IMR-90 (cell line): ENCODE data around the gene ACSBG1. TPM values are rescaled to one million over a fixed set of nuclear protein-coding genes. Genes with fewer than 3 reads are reported as not detected.

Experiments used
- ATAC-seq: fragments of 200-7000 bp; cut with Tn5 transposase; 2 replicates; pipeline ENCODE4 v1.9.1; 2020; ENCODE audit warnings: low read depth, mild to moderate bottlenecking, moderate library complexity
- BruUV-seq: library from RNA; stranded (reverse); fragments of 400-500 nt; replicated peaks from 2 replicates; lab custom pipeline; 2021; lab: Mats Ljungman, UMichigan
- CTCF ChIA-PET: fragments of 300-600 bp; formaldehyde crosslinking; extraction: SDS; loops from one replicate; lab custom pipeline; 2021; ENCODE audit warnings: antibody characterized with exemption; lab: Yijun Ruan, JAX
- POLR2A ChIA-PET: fragments of 300-600 bp; sonication (Branson Sonifier 250); formaldehyde crosslinking; loops from one replicate; lab custom pipeline; 2022; ENCODE audit warnings: antibody characterized with exemption; ENCODE audit not compliant: unreplicated experiment; lab: Charles Lee
- DNase-seq: peaks from one replicate; pipeline ENCODE4 v3.0.0; 2013
- H2AFZ ChIP-seq: replicated peaks from 2 replicates; pipeline ENCODE3; 2013; ENCODE audit warnings: low read length, mild to moderate bottlenecking; ENCODE audit not compliant: poor library complexity
- H2AK5ac ChIP-seq: 2 replicates; pipeline ENCODE4 v1.6.1; 2013; ENCODE audit warnings: low read depth, low read length, inconsistent platforms
- H2AK9ac ChIP-seq: replicated peaks from 2 replicates; pipeline ENCODE3; 2013; ENCODE audit warnings: mild to moderate bottlenecking, low read depth, low read length, moderate library complexity; ENCODE audit not compliant: poor library complexity
- H2BK120ac ChIP-seq: 2 replicates; pipeline ENCODE4 v1.6.1; 2013; ENCODE audit warnings: low read depth, low read length, inconsistent platforms
- H2BK15ac ChIP-seq: 3 replicates; pipeline ENCODE4 v1.6.1; 2013; ENCODE audit warnings: low read depth, low read length, inconsistent platforms
- H2BK20ac ChIP-seq: 2 replicates; pipeline ENCODE4 v1.6.1; 2013; ENCODE audit warnings: low read depth, mild to moderate bottlenecking, inconsistent platforms, low read length, moderate library complexity
- H2BK5ac ChIP-seq: 2 replicates; pipeline ENCODE4 v1.6.1; 2013; ENCODE audit warnings: mild to moderate bottlenecking, low read depth, low read length, inconsistent platforms; ENCODE audit not compliant: poor library complexity, severe bottlenecking
- H3K14ac ChIP-seq: replicated peaks from 2 replicates; pipeline ENCODE4 v1.6.1; 2013; ENCODE audit warnings: low read depth, low read length, inconsistent platforms
- H3K18ac ChIP-seq: 2 replicates; pipeline ENCODE4 v1.6.1; 2013; ENCODE audit warnings: low read depth, low read length, control low read depth
- H3K23ac ChIP-seq: 2 replicates; pipeline ENCODE4 v1.6.1; 2013; ENCODE audit warnings: low read depth, low read length, inconsistent platforms
- H3K27ac ChIP-seq: 2 replicates; pipeline ENCODE4 v1.5.1; 2013; ENCODE audit warnings: mild to moderate bottlenecking, control low read depth, low read length; ENCODE audit not compliant: insufficient read depth
- H3K27me3 ChIP-seq: 2 replicates; pipeline ENCODE4 v1.6.1; 2013; ENCODE audit warnings: low read length; ENCODE audit not compliant: control insufficient read depth, insufficient read depth
- H3K36me3 ChIP-seq: 2 replicates; pipeline ENCODE4 v1.6.1; 2013; ENCODE audit warnings: low read length, mixed read lengths; ENCODE audit not compliant: control insufficient read depth, insufficient read depth
- H3K4ac ChIP-seq: 2 replicates; pipeline ENCODE4 v1.6.1; 2013; ENCODE audit warnings: low read depth, low read length, inconsistent platforms
- H3K4me1 ChIP-seq: 2 replicates; pipeline ENCODE4 v1.6.1; 2013; ENCODE audit warnings: low read length, mixed read lengths; ENCODE audit not compliant: control insufficient read depth, insufficient read depth
- H3K4me2 ChIP-seq: 2 replicates; pipeline ENCODE4 v1.6.1; 2013; ENCODE audit warnings: low read depth, mild to moderate bottlenecking, control low read depth, low read length, moderate library complexity
- H3K4me3 ChIP-seq: 2 replicates; pipeline ENCODE4 v1.5.1; 2013; ENCODE audit warnings: low read depth, mild to moderate bottlenecking, control low read depth, low read length, moderate library complexity; ENCODE audit not compliant: insufficient read depth
- H3K56ac ChIP-seq: 2 replicates; pipeline ENCODE4 v1.6.1; 2013; ENCODE audit warnings: low read length, inconsistent platforms; ENCODE audit not compliant: insufficient read depth; ENCODE audit errors: extremely low read depth
- H3K79me1 ChIP-seq, 2 experiments: 2 replicates each; pipeline ENCODE4 v1.6.1; 2013; ENCODE audit warnings: low read length in 2 of 2, inconsistent platforms in 1 of 2, low read depth in 1 of 2
- H3K9ac ChIP-seq: 2 replicates; pipeline ENCODE4 v1.6.1; 2013; ENCODE audit warnings: low read depth, low read length, control low read depth
- H3K9me1 ChIP-seq: 2 replicates; pipeline ENCODE4 v1.6.1; 2013; ENCODE audit warnings: low read length, inconsistent platforms; ENCODE audit not compliant: insufficient read depth
- H3K9me3 ChIP-seq: 2 replicates; pipeline ENCODE4 v1.6.1; 2013; ENCODE audit warnings: low read length; ENCODE audit not compliant: control insufficient read depth, insufficient read depth
- H4K20me1 ChIP-seq: 2 replicates; pipeline ENCODE4 v1.6.1; 2013; ENCODE audit warnings: low read length, inconsistent platforms; ENCODE audit not compliant: insufficient read depth
- H4K5ac ChIP-seq: 2 replicates; pipeline ENCODE4 v1.6.1; 2013; ENCODE audit warnings: mild to moderate bottlenecking, low read depth, low read length, control low read depth
- H4K8ac ChIP-seq, 2 experiments: 2 replicates each; pipeline ENCODE4 v1.6.1; 2013; ENCODE audit warnings: low read depth in 2 of 2, low read length in 2 of 2, control low read depth in 1 of 2, inconsistent platforms in 1 of 2
- H4K91ac ChIP-seq: 2 replicates; pipeline ENCODE4 v1.6.1; 2013; ENCODE audit warnings: low read depth, low read length, inconsistent platforms; ENCODE audit not compliant: insufficient read depth
- BHLHE40 ChIP-seq: fragments of 150-350 bp; IDR thresholded peaks from 2 replicates; pipeline ENCODE4 v1.6.1; 2016; ENCODE audit warnings: mild to moderate bottlenecking, low read depth, low read length
- CEBPB ChIP-seq: IDR thresholded peaks from 2 replicates; pipeline ENCODE4 v1.6.1; 2012; ENCODE audit warnings: low read depth, low read length, improper control_type of control experiment
- CHD1 ChIP-seq: IDR thresholded peaks from 2 replicates; pipeline ENCODE4 v1.6.1; 2012; ENCODE audit warnings: low read depth, low read length, improper control_type of control experiment
- CTCF ChIP-seq: conservative IDR thresholded peaks from 2 replicates; pipeline ENCODE4 v1.5.1; 2012; ENCODE audit warnings: mild to moderate bottlenecking, low read depth, low read length, improper control_type of control experiment
- ELK1 ChIP-seq: fragments of 150-350 bp; IDR thresholded peaks from 2 replicates; pipeline ENCODE4 v1.6.1; 2016; ENCODE audit warnings: low read depth, mild to moderate bottlenecking, low read length, moderate library complexity, borderline replicate concordance
- FOS ChIP-seq: fragments of 150-350 bp; IDR thresholded peaks from 2 replicates; pipeline ENCODE4 v1.6.1; 2016; ENCODE audit warnings: low read depth, low read length
- MAFK ChIP-seq: IDR thresholded peaks from 2 replicates; pipeline ENCODE4 v1.6.1; 2012; ENCODE audit warnings: low read depth, low read length, improper control_type of control experiment
- MAZ ChIP-seq: IDR thresholded peaks from 2 replicates; pipeline ENCODE4 v1.6.1; 2012; ENCODE audit warnings: low read depth, mild to moderate bottlenecking, low read length, improper control_type of control experiment, moderate library complexity, borderline replicate concordance
- MXI1 ChIP-seq: IDR thresholded peaks from 2 replicates; pipeline ENCODE4 v1.6.1; 2012; ENCODE audit warnings: low read depth, mild to moderate bottlenecking, low read length, moderate library complexity, borderline replicate concordance
- NFE2L2 ChIP-seq: fragments of 150-350 bp; IDR thresholded peaks from 2 replicates; pipeline ENCODE4 v1.6.1; 2016; ENCODE audit warnings: low read depth, mild to moderate bottlenecking, low read length
- POLR2A ChIP-seq: IDR thresholded peaks from 2 replicates; pipeline ENCODE4 v1.6.1; 2012; ENCODE audit warnings: mild to moderate bottlenecking, low read depth, low read length
- RAD21 ChIP-seq: IDR thresholded peaks from 2 replicates; pipeline ENCODE4 v1.6.1; 2012; ENCODE audit warnings: low read length, improper control_type of control experiment
- RCOR1 ChIP-seq: IDR thresholded peaks from 2 replicates; pipeline ENCODE4 v1.6.1; 2012; ENCODE audit warnings: mild to moderate bottlenecking, low read length, improper control_type of control experiment; ENCODE audit not compliant: insufficient replicate concordance
- RFX5 ChIP-seq: IDR thresholded peaks from 2 replicates; pipeline ENCODE4 v1.8.0; 2012; ENCODE audit warnings: low read depth, mild to moderate bottlenecking, low read length, moderate library complexity
- SMC3 ChIP-seq: fragments of 150-350 bp; IDR thresholded peaks from 2 replicates; pipeline ENCODE4 v1.6.1; 2016; ENCODE audit warnings: low read depth, mild to moderate bottlenecking, antibody characterized with exemption, low read length, moderate library complexity
- USF2 ChIP-seq: fragments of 150-350 bp; IDR thresholded peaks from 2 replicates; pipeline ENCODE4 v1.6.1; 2017; ENCODE audit warnings: mild to moderate bottlenecking, antibody characterized with exemption, low read length, low read depth
- WGBS, 2 experiments: methylation state at CpG; one replicate each; pipeline versions ENCODE4 v1.1.5 to v1.1.7; 2013; ENCODE audit warnings: missing lambda C conversion rate in 2 of 2; ENCODE audit not compliant: insufficient read length in 1 of 2; ENCODE audit errors: extremely low coverage in 2 of 2; 5-methylcytosine and 5-hydroxymethylcytosine counted together
- dilution Hi-C: fragments of 300-500 bp; cut with HindIII; formaldehyde crosslinking; loops from one replicate; pipeline ENCODE4 v1.14.3; 2018; ENCODE audit warnings: low sequenced_read_pairs; ENCODE audit not compliant: unreplicated experiment
- in situ Hi-C: fragments of 300-500 bp; cut with MboI; formaldehyde crosslinking; loops from 3 replicates; pipeline ENCODE4 v1.14.3; 2019; ENCODE audit warnings: low sequenced_read_pairs, inconsistent platforms, mixed read lengths
- intact Hi-C: fragments of 100-400 bp; cut with micrococcal nuclease; formaldehyde crosslinking; loops from 2 replicates; pipeline ENCODE4 v1.10.0; 2022
- polyA plus RNA-seq, 3 experiments: library from polyadenylated mRNA; depleted of rRNA; stranded (reverse); fragments of >200 nt; gene quantifications; 2 replicates each; pipeline ENCODE4 v1.2.3, GENCODE V29; 2012; ENCODE audit warnings: low replicate concordance in 1 of 3
- total RNA-seq: library from RNA; depleted of rRNA; stranded (reverse); fragments of >200 nt; gene quantifications from 2 replicates; pipeline ENCODE4 v1.2.3, GENCODE V29; 2012

The ACSBG1 gene
- total and polyA plus RNA-seq, 2 of the 4 experiments (the other 2 are of a cell fraction) = 0.02 TPM; not detected in 1

- H3K4me3 ChIP-seq = no peak overlapping the region
- no peaks in the 10 kb centered on the region for H3K9me1 ChIP-seq
- H3K27me3 ChIP-seq = peaks cover 65% of the 10 kb centered on the region
- no peaks in the 10 kb centered on the region for H3K79me1 ChIP-seq
- TF ChIP-seq ELK1 (no peak), FOS (no peak), CTCF (no peak), POLR2A (no peak), USF2 (no peak), BHLHE40 (no peak), RAD21 (no peak), CEBPB (no peak), RCOR1 (no peak), RFX5 (no peak), MXI1 (no peak), MAZ (no peak), MAFK (no peak), SMC3 (no peak), CHD1 (no peak), NFE2L2 (no peak)
- H3K23ac ChIP-seq = no peak overlapping the region
- dilution Hi-C loops = no loop called here
- ChIA-PET POLR2A (no interaction called here), CTCF (no interaction called here)
- H3K36me3 ChIP-seq = no peaks in the 10 kb centered on the region
- intact Hi-C loops = no loop called here
- no peak overlapping the region for H3K56ac ChIP-seq
- no peak overlapping the region for H3K14ac ChIP-seq
- DNase-seq (no peak), ATAC-seq (no peak)
- H4K8ac ChIP-seq = no peak overlapping the region
- no peak overlapping the region for H3K9ac ChIP-seq
- in situ Hi-C loops = loop anchor here (10.0 kb wide), 1 partner anchor 119 kb away; no protein-coding TSS in a partner anchor
- H3K18ac ChIP-seq = no peak overlapping the region
- H2BK15ac ChIP-seq = no peak overlapping the region
- H4K5ac ChIP-seq = no peak overlapping the region
- no TSS peak for BruUV-seq
- no peak overlapping the region for H2AFZ ChIP-seq
- no peak overlapping the region for H2AK5ac ChIP-seq
- 100% methylated on average over 1 of the region's 11 CpGs; no CpG with 5 or more reads in 1 of the 2 experiments for WGBS, 2 experiments
- no peak overlapping the region for H2AK9ac ChIP-seq
- H3K9me3 ChIP-seq = no peaks in the 10 kb centered on the region
- H3K27ac ChIP-seq = no peak overlapping the region
- H2BK120ac ChIP-seq = no peak overlapping the region
- no peak overlapping the region for H3K4ac ChIP-seq
- H4K20me1 ChIP-seq = no peaks in the 10 kb centered on the region
- H4K91ac ChIP-seq = no peak overlapping the region
- H3K4me2 ChIP-seq = no peak overlapping the region
- no peaks in the 10 kb centered on the region for H3K4me1 ChIP-seq
- H2BK5ac ChIP-seq = no peak overlapping the region
- no peak overlapping the region for H2BK20ac ChIP-seq
Observed at GRCh38 chr15:78233496-78233895, 869 bp downstream of the ACSBG1 start.
